BJ (cell line): Measurements from ENCODE around the gene IMPG2. TPM values are rescaled to one million over a fixed set of nuclear protein-coding genes. Genes with fewer than 3 reads are reported as not detected.

Source experiments
- CTCF ChIA-PET: fragments of 350-600 bp; formaldehyde crosslinking; extraction: SDS; loops from one replicate; lab custom pipeline; 2021; ENCODE audit warnings: antibody characterized with exemption, inconsistent platforms; lab: Yijun Ruan, JAX
- POLR2A ChIA-PET: fragments of 300-600 bp; sonication (Branson Sonifier 250); formaldehyde crosslinking; extraction: SDS; loops from one replicate; lab custom pipeline; 2021; ENCODE audit warnings: antibody characterized with exemption; lab: Charles Lee
- DNase-seq: peaks from one replicate; pipeline ENCODE4 v3.0.0-alpha.2; 2011; ENCODE audit warnings: low read depth
- H3K27me3 ChIP-seq: 2 replicates; pipeline ENCODE4 v1.6.0; 2011; ENCODE audit warnings: low read length; ENCODE audit not compliant: control insufficient read depth, insufficient read depth
- H3K36me3 ChIP-seq: 2 replicates; pipeline ENCODE4 v1.5.1; 2011; ENCODE audit warnings: low read length; ENCODE audit not compliant: control insufficient read depth, insufficient read depth
- H3K4me3 ChIP-seq: 2 replicates; pipeline ENCODE4 v1.5.1; 2011; ENCODE audit warnings: low read depth, mild to moderate bottlenecking, control low read depth, low read length
- CTCF ChIP-seq: IDR thresholded peaks from 2 replicates; pipeline ENCODE4 v1.5.1; 2011; ENCODE audit warnings: low read depth, mild to moderate bottlenecking, control low read depth, inconsistent platforms, low read length, moderate library complexity; ENCODE audit not compliant: insufficient read depth
- polyA plus RNA-seq: library from polyadenylated mRNA; depleted of rRNA; stranded (reverse); fragments of >200 nt; gene quantifications from 2 replicates; pipeline ENCODE4 v1.2.3, GENCODE V29; 2011

IMPG2 gene
- polyA plus RNA-seq, 1 experiment, result 0.10 TPM

GRCh38 chr3:101253396-101253795 is 67.0 kb downstream of the IMPG2 start:
- no peak for DNase-seq
- ChIA-PET POLR2A (no interaction called here), CTCF (interaction anchor here (1.0 kb wide), 1 partner anchor 34 kb away, joined by 3 read pairs; no protein-coding TSS in a partner anchor)
- Histone ChIP-seq H3K4me3 (no peak overlapping the region), H3K27me3 (no peaks in the 10 kb centered on the region), H3K36me3 (no peaks in the 10 kb centered on the region)
- TF ChIP-seq CTCF, result no peak

DNA sequence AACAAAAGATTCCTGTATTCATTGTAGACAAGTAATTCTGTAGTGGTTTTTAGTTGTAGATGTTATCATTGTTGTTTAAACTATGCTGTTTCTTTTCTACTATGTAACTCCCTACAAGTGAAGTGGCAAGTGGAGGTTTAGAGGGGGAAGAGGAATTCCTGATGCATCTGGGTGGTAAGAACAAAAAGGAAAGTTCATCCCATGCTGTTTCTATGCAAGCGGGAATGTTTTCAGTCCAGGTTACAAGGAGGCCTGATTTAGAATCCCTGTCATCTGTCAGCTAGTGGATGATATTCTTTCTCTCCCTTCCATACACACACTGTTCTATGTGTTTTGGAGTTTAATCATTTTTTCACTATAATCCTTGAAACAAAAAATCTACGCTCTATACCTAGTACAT is 67.4 kb downstream of the IMPG2 start:
- Histone ChIP-seq H3K27me3 (no peaks in the 10 kb centered on the region), H3K36me3 (no peaks in the 10 kb centered on the region), H3K4me3 (no peak overlapping the region)
- ChIA-PET POLR2A (no interaction called here), CTCF (no interaction called here)
- DNase-seq, result no peak
- no peak for TF ChIP-seq CTCF

DNA sequence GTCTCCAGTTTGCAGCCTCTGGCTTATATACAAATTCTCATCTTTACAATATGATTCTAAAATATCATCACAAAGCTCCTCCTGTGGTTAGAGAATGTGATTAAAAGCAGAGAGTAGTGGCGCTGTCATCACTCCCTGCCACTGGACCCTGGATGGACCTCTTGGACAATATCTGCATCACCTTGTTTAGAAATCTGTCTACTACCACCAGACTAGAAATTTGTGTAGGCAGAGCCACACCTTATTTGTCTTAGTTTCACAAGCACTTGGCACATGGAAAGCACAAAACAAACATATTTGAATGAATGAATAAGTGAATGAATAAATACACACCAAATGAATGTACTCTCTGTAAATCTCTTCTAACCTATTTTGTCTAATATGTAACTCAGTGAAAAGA is 68.1 kb downstream of the IMPG2 start:
- POLR2A ChIA-PET, result no interaction called here
- no peaks in the 10 kb centered on the region for H3K36me3 ChIP-seq
- CTCF ChIA-PET, result no interaction called here
- H3K27me3 ChIP-seq, result no peaks in the 10 kb centered on the region
- TF ChIP-seq CTCF, result no peak
- DNase-seq, result no peak
- no peak overlapping the region for H3K4me3 ChIP-seq

- ChIA-PET POLR2A (no interaction called here), CTCF (no interaction called here)
- DNase-seq, result no peak
- TF ChIP-seq CTCF, result no peak
- Histone ChIP-seq H3K27me3 (no peaks in the 10 kb centered on the region), H3K4me3 (no peak overlapping the region), H3K36me3 (no peaks in the 10 kb centered on the region)
Observed at GRCh38 chr3:101251441-101251840, 68.9 kb downstream of the IMPG2 start.

DNA sequence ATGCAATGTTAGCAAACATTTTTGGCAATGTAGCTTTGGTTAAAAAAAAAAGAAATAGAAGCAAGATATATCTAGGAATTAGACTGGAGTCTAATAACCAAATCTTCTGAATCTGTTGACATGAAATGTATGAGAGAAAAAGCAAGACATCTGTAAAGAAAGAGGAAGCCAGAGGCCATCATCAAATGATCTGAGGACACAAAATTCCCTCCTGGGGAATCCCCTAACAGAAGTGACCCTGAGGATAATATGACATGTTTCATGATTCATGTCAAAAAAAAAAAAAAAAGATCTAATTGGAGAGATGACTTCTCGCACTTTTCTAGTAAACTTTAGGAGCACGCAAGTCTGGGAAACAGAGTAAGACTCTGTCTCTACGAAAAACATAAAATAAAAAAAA is 70.9 kb downstream of the IMPG2 start:
- Histone ChIP-seq H3K27me3 (no peaks in the 10 kb centered on the region), H3K36me3 (no peaks in the 10 kb centered on the region), H3K4me3 (no peak overlapping the region)
- DNase-seq, result no peak
- ChIA-PET POLR2A (no interaction called here), CTCF (no interaction called here)
- TF ChIP-seq CTCF, result no peak
